Ishikawa (cell line): ENCODE data around the gene RFT1.

Experiments used
- CEBPB ChIP-seq: IDR thresholded peaks from 2 replicates; pipeline ENCODE4 v1.6.1; 2012
- CREB1 ChIP-seq: IDR thresholded peaks from 2 replicates; pipeline ENCODE4 v1.6.1; 2012; ENCODE audit warnings: low read depth
- EGR1 ChIP-seq: IDR thresholded peaks from 2 replicates; pipeline ENCODE4 v1.6.1; 2012
- EP300 ChIP-seq: IDR thresholded peaks from 2 replicates; pipeline ENCODE4 v1.6.1; 2012; ENCODE audit warnings: borderline replicate concordance
- FOXM1 ChIP-seq: IDR thresholded peaks from 2 replicates; pipeline ENCODE4 v1.6.1; 2012; ENCODE audit warnings: low read depth, borderline replicate concordance
- NFIC ChIP-seq: IDR thresholded peaks from 2 replicates; pipeline ENCODE4 v1.6.1; 2012
- RAD21 ChIP-seq: IDR thresholded peaks from 2 replicates; pipeline ENCODE4 v1.6.1; 2012; ENCODE audit warnings: low read depth
- TAF1 ChIP-seq: IDR thresholded peaks from 2 replicates; pipeline ENCODE4 v1.6.1; 2012; ENCODE audit warnings: low read depth, mild to moderate bottlenecking
- TCF12 ChIP-seq: IDR thresholded peaks from 2 replicates; pipeline ENCODE4 v1.6.1; 2012; ENCODE audit warnings: low read depth
- TEAD4 ChIP-seq: IDR thresholded peaks from 2 replicates; pipeline ENCODE4 v1.6.1; 2012
- YY1 ChIP-seq: IDR thresholded peaks from 2 replicates; pipeline ENCODE4 v1.6.1; 2012; ENCODE audit warnings: low read depth
- ZBTB7A ChIP-seq: IDR thresholded peaks from 2 replicates; pipeline ENCODE4 v1.6.1; 2012; ENCODE audit warnings: low read depth
- TF ChIP-seq, protein P1 (sequence below): IDR thresholded peaks from 2 replicates; pipeline ENCODE4 v1.6.1; 2012
- TF ChIP-seq, protein P2 (sequence below): IDR thresholded peaks from 2 replicates; pipeline ENCODE4 v1.6.1; 2012; ENCODE audit warnings: low read depth, mild to moderate bottlenecking
- TF ChIP-seq, protein P3 (sequence below): IDR thresholded peaks from 2 replicates; pipeline ENCODE4 v1.6.1; 2012

The RFT1 gene

DNA sequence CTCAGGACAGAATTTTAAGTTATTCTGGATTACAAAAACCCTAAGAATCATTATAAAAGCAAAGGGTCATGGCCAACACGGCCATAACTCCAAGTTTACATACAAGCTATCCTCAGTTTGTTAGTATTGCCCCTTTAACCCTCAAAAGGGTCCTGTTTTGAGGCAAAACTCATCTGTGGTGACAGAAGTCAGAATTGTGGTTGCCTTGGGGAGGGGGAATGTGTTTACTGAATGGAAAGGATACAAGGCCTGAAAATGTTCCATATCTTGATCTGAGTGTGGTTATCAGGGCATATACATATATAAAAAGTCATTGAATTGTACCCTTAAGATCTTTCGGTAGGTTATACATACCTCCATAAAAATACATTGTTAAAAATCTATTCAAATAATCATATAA lies 86.5 kb downstream of the RFT1 start:
- TF ChIP-seq YY1 (no peak), CREB1 (no peak), EGR1 (no peak), NFIC (no peak), FOXM1 (no peak), RAD21 (no peak), ZBTB7A (no peak), TAF1 (no peak), TCF12 (no peak)
- TF ChIP-seq, protein P1, sequence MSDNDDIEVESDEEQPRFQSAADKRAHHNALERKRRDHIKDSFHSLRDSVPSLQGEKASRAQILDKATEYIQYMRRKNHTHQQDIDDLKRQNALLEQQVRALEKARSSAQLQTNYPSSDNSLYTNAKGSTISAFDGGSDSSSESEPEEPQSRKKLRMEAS, result no peak
- TF ChIP-seq, protein P2, sequence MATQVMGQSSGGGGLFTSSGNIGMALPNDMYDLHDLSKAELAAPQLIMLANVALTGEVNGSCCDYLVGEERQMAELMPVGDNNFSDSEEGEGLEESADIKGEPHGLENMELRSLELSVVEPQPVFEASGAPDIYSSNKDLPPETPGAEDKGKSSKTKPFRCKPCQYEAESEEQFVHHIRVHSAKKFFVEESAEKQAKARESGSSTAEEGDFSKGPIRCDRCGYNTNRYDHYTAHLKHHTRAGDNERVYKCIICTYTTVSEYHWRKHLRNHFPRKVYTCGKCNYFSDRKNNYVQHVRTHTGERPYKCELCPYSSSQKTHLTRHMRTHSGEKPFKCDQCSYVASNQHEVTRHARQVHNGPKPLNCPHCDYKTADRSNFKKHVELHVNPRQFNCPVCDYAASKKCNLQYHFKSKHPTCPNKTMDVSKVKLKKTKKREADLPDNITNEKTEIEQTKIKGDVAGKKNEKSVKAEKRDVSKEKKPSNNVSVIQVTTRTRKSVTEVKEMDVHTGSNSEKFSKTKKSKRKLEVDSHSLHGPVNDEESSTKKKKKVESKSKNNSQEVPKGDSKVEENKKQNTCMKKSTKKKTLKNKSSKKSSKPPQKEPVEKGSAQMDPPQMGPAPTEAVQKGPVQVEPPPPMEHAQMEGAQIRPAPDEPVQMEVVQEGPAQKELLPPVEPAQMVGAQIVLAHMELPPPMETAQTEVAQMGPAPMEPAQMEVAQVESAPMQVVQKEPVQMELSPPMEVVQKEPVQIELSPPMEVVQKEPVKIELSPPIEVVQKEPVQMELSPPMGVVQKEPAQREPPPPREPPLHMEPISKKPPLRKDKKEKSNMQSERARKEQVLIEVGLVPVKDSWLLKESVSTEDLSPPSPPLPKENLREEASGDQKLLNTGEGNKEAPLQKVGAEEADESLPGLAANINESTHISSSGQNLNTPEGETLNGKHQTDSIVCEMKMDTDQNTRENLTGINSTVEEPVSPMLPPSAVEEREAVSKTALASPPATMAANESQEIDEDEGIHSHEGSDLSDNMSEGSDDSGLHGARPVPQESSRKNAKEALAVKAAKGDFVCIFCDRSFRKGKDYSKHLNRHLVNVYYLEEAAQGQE, result no peak

DNA sequence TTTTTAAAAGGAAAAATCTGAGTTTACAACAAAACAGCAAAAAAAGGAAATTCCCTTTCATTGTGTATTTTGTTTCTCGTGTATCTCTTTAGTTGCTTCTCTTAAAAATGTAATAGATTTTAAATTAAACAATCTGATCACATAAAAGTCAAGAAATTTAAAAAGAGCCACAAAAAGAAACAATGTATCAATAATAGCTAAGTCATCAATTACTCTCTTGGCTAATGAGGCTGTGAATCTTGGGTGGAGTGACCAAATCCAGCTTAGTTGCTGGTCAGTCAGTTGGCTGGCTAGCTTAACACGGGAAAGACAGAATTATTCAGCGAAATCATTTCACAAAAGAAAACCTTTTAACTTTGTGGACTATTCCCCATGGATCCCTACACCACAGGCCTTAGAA lies 87.6 kb downstream of the RFT1 start:
- TF ChIP-seq CEBPB, result no peak
- no peak for TF ChIP-seq RAD21
- no peak for TF ChIP-seq TCF12

DNA sequence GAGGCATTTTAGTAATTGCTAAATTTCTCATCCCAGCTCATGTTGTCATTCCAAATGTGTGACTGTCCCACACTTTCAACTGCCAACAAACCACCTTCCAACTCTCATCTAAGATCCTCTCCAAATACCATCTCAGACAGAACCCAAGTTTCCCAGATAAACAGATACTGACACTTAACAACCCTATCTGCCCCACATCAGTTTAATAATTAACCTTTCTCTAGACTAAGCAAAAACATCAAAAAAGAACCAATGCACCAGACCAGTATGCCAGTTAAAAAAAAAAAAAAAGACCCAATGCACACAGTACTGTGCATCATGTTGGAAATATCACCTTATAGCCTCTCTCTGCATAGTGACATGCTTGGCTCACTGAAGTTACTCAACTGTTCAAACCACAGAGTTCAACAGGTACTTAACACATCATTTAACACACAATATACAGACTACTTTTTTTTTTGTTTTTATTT lies 89.8 kb downstream of the RFT1 start:
- TF ChIP-seq RAD21 (no peak), EP300 (no peak), TAF1 (no peak), TCF12 (no peak), ZBTB7A (no peak), NFIC (no peak), YY1 (no peak), FOXM1 (no peak), CEBPB (no peak), CREB1 (no peak), TEAD4 (no peak)
- TF ChIP-seq, protein P1, result no peak
- TF ChIP-seq, protein P3, sequence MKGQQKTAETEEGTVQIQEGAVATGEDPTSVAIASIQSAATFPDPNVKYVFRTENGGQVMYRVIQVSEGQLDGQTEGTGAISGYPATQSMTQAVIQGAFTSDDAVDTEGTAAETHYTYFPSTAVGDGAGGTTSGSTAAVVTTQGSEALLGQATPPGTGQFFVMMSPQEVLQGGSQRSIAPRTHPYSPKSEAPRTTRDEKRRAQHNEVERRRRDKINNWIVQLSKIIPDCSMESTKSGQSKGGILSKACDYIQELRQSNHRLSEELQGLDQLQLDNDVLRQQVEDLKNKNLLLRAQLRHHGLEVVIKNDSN, result no peak

DNA sequence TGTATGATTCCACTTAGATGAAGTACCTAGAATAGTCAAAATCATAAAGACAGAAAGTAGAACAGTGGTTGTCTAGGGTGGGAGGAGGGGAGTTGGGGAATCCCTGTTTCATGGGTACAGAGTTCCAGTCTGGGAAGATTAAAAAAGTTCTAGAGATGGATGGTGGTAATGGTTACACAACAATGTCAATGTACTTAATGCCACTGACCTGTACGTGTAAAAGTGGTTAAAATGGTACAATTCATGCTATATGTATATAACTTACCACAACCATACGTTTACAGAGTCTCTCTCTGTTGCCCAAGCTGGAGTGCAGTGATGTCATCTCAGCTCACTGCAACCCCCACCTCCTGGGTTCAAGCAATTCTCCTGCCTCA lies 90.9 kb downstream of the RFT1 start:
- no peak for TF ChIP-seq TAF1
- no peak for TF ChIP-seq FOXM1
- TF ChIP-seq CREB1, result no peak
- no peak for TF ChIP-seq YY1
- TF ChIP-seq, protein P1, result no peak
- no peak for TF ChIP-seq ZBTB7A
- TF ChIP-seq, protein P3, result no peak
- no peak for TF ChIP-seq CEBPB
- no peak for TF ChIP-seq NFIC
- no peak for TF ChIP-seq EP300
- no peak for TF ChIP-seq TEAD4
- no peak for TF ChIP-seq RAD21

DNA sequence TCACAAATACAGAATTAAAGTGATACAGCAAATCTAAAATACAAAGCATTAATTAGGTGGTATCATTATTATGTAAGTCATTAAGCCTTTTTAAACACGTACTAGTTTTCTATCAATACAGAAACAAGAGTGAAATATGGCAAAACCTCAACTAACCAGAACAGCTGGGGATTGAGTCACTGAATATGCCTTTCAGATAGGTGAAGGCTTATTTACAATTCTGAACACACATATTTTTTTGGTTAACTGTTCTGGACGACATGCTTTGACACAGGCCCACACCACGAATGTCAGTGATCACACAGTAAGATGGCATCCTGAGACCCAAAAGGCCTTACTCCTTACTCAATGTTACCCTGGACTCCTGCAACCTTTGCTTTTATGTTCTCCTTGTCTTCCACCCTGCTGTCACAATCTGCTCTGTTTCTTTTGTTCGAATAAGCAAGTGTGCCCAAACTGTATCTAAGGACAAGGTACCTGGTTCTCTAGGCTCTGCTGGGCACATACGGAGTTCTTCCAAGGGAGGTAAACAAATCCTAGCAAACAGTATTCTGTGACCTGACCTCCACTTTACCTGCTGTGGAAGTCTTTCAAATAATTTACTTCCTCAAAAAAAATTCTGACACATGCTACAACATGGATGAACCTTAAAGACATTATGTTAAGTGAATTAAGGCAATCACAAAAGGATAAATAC lies 91.4 kb downstream of the RFT1 start:
- no peak for TF ChIP-seq NFIC
- no peak for TF ChIP-seq CREB1
- TF ChIP-seq, protein P2, result no peak
- TF ChIP-seq TCF12, result no peak
- TF ChIP-seq FOXM1, result no peak
- TF ChIP-seq, protein P3, result no peak
- TF ChIP-seq CEBPB, result no peak
- TF ChIP-seq EP300, result no peak
- TF ChIP-seq YY1, result no peak
- no peak for TF ChIP-seq EGR1
- TF ChIP-seq TEAD4, result no peak
- no peak for TF ChIP-seq TAF1
- no peak for TF ChIP-seq RAD21
